PC-9 (cell line): ENCODE results near the gene ANKRD9.

Source experiments
- EZH2 ChIP-seq: fragments of 200-600 bp; sonication (generic); IDR thresholded peaks from 2 replicates; pipeline ENCODE4 v1.8.0; 2017; ENCODE audit warnings: antibody characterized with exemption, low read depth
- TF ChIP-seq, protein P1 (sequence below): fragments of 200-600 bp; sonication (generic); conservative IDR thresholded peaks from 2 replicates; pipeline ENCODE4 v1.6.1; 2017; ENCODE audit warnings: mixed run types, antibody characterized with exemption, mild to moderate bottlenecking, moderate library complexity

GRCh38 chr14:102464846-102465341 is 44.7 kb downstream of the ANKRD9 start:
- TF ChIP-seq, protein P1, sequence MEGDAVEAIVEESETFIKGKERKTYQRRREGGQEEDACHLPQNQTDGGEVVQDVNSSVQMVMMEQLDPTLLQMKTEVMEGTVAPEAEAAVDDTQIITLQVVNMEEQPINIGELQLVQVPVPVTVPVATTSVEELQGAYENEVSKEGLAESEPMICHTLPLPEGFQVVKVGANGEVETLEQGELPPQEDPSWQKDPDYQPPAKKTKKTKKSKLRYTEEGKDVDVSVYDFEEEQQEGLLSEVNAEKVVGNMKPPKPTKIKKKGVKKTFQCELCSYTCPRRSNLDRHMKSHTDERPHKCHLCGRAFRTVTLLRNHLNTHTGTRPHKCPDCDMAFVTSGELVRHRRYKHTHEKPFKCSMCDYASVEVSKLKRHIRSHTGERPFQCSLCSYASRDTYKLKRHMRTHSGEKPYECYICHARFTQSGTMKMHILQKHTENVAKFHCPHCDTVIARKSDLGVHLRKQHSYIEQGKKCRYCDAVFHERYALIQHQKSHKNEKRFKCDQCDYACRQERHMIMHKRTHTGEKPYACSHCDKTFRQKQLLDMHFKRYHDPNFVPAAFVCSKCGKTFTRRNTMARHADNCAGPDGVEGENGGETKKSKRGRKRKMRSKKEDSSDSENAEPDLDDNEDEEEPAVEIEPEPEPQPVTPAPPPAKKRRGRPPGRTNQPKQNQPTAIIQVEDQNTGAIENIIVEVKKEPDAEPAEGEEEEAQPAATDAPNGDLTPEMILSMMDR = no peak
- no peak for TF ChIP-seq EZH2
